ENCODE results near the gene SLC33A1.
"Not testable (repeated sequence)": the region's sequence is repeated elsewhere in the genome, so short reads cannot be mapped to it uniquely, and the experiment has no call there.

The SLC33A1 gene

GRCh38 chr3:155862290-155862982 is 8.2 kb upstream of the SLC33A1 start:
- peak in 1 of 2 donors; percentile 47 for DNase-seq (ENCODE audit: low read depth in 2 of 2, low spot score in 1 of 2)

- DNase-seq (ENCODE audit: low read depth in 2 of 2, low spot score in 1 of 2) = no peak
Measured at GRCh38 chr3:155861476-155862183, 7.4 kb upstream of the SLC33A1 start.

DNA sequence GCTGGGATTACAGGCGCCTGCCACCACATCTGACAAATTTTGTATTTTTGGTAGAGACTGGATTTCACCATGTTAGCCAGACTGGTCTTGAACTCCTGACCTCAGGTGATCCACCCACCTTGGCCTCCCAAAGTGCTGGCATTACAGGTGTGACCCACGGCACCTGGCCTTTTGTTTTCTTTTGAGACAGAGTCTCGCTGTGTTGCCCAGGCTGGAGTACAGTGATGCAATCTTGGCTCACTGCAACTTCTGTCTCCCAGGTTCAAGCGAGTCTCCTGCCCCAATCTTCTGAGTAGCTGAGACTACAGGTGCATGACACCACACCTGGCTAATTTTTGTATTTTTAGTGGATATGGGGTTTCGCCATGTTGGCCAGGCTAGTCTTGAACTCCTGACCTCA is 6.2 kb upstream of the SLC33A1 start:
- DNase-seq (ENCODE audit: low read depth in 2 of 2, low spot score in 1 of 2) = not testable (repeated sequence)

DNA sequence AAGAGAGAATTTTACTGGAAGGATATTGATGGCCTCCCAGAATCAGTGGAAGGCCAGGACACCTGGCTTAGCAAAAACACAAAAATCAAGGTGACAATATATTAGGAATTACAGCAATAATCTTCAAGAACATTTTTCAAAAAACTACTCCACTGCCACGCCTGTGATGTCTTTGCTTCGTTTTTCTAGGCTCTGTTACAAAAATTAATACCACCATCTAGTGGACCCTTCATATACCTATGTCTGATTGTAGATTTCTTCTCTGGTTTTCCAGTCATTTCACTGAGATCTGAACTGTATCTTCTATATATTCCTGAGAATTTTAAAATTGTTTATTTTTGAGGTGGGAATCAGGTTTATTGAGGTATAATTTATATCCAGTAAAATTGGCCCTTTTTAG is 5.6 kb upstream of the SLC33A1 start:
- no peak for DNase-seq (ENCODE audit: low read depth in 2 of 2, low spot score in 1 of 2)

- no peak for DNase-seq (ENCODE audit: low read depth in 2 of 2, low spot score in 1 of 2)
Measured at GRCh38 chr3:155853214-155854140, 750 bp downstream of the SLC33A1 start.

GRCh38 chr3:155852341-155852740 is 1.9 kb downstream of the SLC33A1 start:
- DNase-seq (ENCODE audit: low read depth in 2 of 2, low spot score in 1 of 2) = no peak

GRCh38 chr3:155849404-155849803 is 4.8 kb downstream of the SLC33A1 start:
- not testable (repeated sequence) for DNase-seq (ENCODE audit: low read depth in 2 of 2, low spot score in 1 of 2)

DNA sequence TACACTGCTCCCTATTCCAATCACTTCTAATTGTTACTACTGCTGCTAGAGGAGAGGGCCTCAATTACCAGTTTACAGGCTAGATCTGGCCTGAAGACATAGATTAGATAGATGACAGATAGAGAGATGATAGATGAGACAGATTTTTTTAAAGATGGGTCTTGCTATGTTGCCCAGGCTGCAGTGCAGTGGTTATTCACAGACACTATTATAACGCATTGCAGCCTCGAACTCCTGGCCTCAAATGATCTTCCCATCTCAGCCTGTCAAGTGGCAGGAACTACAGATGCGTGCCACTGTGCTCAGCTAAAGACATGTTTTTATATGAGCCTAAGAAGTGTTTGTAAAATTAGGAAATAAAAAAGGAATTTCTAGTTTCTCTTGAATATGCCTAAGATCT is 6.2 kb downstream of the SLC33A1 start:
- no peak for DNase-seq (ENCODE audit: low read depth in 2 of 2, low spot score in 1 of 2)

GRCh38 chr3:155846119-155846518 is 8.1 kb downstream of the SLC33A1 start:
- no peak for DNase-seq (ENCODE audit: low read depth in 2 of 2, low spot score in 1 of 2)

DNA sequence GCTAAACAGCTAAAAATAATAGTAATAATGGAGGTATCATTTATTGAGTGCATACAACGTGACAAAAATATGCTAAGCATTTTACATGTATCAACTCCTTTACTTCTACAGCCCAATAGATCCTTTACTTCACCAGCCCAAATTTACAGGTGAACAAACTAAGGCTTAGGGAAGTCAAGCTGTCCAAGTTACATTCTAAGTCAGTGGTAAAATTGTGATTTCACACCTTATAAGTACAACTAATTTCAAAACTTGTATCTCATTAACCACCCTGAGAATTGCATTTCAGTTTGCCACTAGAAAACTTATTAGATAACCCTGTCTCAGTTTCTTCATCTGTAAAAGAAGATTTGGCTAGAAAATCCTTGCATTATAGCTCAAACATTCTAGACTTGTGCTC is 10.7 kb downstream of the SLC33A1 start:
- DNase-seq (ENCODE audit: low read depth in 2 of 2, low spot score in 1 of 2) = no peak

- no peak for DNase-seq (ENCODE audit: low read depth in 2 of 2, low spot score in 1 of 2)
Measured at GRCh38 chr3:155835341-155836071, 18.7 kb downstream of the SLC33A1 start.

- DNase-seq (ENCODE audit: low read depth in 2 of 2, low spot score in 1 of 2) = not testable (repeated sequence)
Measured at GRCh38 chr3:155828490-155829098, 25.6 kb downstream of the SLC33A1 start.

GRCh38 chr3:155815030-155815545 is 39.1 kb downstream of the SLC33A1 start:
- DNase-seq (ENCODE audit: low read depth in 2 of 2, low spot score in 1 of 2) = no peak

GRCh38 chr3:155813224-155813623 is 41.0 kb downstream of the SLC33A1 start:
- not testable (repeated sequence) for DNase-seq (ENCODE audit: low read depth in 2 of 2, low spot score in 1 of 2)

DNA sequence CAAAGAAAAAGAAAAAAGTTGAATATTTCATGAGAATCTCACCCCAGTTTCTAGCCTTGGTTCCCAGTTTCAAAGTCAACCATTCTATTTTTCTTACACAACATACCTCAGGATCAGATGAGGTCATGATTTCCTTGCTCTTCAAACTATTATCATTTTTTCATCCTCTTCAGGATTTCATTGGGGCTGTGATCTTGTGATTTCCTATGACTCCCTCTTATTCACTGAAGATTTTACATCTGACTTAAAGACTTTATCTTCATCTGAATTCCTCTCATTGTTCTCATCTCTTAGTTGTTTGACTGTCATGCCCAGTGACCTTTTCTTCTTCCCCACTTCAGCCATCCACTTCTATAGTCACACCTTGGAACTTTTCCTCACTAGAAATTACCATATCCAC is 45.0 kb downstream of the SLC33A1 start:
- no peak for DNase-seq (ENCODE audit: low read depth in 2 of 2, low spot score in 1 of 2)

DNA sequence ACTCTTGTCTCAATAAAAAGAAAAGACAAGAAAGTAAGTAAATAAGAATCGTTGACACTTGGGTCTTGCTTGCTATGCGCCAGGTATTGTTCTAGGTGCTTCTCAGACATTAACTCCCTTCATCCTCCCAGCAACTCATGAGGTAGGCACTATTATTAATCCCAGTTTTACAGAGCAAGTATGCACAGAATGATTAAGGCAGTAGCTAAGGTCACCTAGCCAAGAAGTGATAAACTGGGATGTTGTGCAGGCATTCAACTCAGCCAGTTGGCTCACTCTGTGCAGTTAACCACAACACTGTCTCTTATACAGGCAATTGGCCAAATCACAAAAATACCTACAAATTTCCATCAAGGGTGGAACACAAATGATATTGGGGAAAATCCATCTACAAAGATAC is 46.4 kb downstream of the SLC33A1 start:
- DNase-seq (ENCODE audit: low read depth in 2 of 2, low spot score in 1 of 2) = no peak

- peak; percentile 25 to 59 for DNase-seq (ENCODE audit: low read depth in 2 of 2, low spot score in 1 of 2)
Measured at GRCh38 chr3:155805802-155806618, 48.2 kb downstream of the SLC33A1 start, which contains the start of gene C3orf33. Gene C3orf33, minus strand, starts transcription at chr3:155806278. Its CDS starts 26 bp downstream, at chr3:155806252.

- no peak for DNase-seq (ENCODE audit: low read depth in 2 of 2, low spot score in 1 of 2)
Measured at GRCh38 chr3:155805204-155805801, 48.9 kb downstream of the SLC33A1 start.

DNA sequence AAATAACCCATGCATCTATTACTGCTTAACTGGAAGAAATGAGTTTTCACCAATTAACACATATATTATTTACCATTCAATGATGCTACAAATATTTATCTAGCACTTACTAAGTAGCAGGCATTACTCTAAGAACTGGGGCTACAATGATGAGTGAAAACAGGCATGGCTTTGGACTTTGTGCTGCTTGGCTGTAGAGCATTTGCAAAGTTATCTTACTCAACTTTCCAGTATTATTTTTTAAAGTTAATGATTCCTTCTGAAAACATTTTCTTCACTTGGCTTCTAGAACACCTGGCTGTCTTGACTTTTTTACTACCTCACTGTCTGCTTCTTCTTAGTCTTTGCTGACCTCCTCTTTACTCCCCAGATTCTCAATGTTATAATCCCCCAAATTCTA is 49.9 kb downstream of the SLC33A1 start:
- DNase-seq (ENCODE audit: low read depth in 2 of 2, low spot score in 1 of 2) = no peak

All from stimulated activated CD8-positive, alpha-beta memory T cell treated with anti-CD3 and anti-CD28 coated beads, Interleukin-4, amount 100 ng/mL, for 1 hour (primary cell).